AML-193 (cell line): Measurements from ENCODE around the gene TET3.

Source experiments
- DNase-seq, 2 experiments: peaks; one replicate each; lab custom pipeline; 2025; lab: John Stamatoyannopoulos, UW

The TET3 gene

GRCh38 chr2:73987109-73987947 lies 2.6 kb downstream of the TET3 start:
- peak; percentile 58 to 81 for DNase-seq

DNA sequence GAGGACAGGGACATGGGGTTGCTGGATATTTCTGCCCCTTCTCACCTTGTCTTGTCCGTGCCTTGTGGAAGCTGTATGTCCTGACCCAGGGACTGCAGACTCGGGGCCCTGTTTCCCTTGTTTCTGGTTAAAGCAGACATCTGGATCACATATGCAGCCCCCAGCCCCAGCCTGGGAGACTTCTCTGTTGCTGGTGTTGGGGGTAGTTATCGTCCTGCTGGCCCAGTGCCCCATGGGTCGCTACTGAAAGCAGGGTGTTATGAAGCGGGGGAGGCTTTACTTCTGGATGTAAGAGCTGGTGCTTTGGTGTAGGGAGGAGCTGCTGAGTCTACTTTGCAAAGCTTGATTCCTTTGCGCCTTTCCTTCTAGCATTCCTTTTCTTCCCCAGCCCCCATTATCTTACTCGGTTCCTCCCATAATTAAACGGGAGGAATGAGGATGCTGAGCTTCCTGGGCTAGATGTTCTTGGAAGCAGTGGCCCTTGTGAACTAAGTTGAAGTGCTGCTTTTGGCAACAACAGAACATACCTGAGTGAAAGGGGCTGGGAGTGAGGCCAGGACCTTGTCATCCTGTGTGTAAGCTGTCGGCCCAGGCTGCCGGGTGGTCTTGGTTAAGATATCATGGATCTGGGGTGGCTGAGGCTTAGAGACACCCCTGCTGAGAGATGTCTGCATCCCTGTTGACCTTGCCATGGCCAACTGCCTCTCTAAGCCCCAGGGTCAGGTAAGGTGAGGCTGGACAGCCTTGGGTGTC lies 3.4 kb downstream of the TET3 start:
- no peak for DNase-seq

- DNase-seq = no peak
Observed at GRCh38 chr2:73989972-73990371, 5.3 kb downstream of the TET3 start.

DNA sequence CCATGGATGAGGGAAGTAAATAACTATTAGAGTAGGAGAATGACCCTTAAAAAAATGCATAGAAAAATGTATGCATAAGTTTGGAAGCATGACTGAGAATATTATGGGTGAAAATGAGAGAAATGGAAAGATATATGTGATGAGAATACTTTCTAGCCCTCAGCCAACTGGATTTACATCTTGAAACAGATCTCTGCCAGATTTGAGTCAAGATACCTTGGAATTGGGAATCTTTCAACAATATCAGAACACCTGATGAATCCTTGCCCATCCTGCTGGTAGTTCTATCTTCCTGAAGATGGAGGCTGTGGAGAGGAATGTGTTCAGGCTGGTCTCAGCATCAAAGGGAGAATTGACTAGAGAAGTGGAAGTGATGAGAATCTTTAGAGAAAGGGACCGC lies 5.8 kb downstream of the TET3 start:
- no peak for DNase-seq

- DNase-seq = no peak
Observed at GRCh38 chr2:73992036-73992435, 7.3 kb downstream of the TET3 start.

- DNase-seq = no peak
Observed at GRCh38 chr2:73993376-73993775, 8.7 kb downstream of the TET3 start.

DNA sequence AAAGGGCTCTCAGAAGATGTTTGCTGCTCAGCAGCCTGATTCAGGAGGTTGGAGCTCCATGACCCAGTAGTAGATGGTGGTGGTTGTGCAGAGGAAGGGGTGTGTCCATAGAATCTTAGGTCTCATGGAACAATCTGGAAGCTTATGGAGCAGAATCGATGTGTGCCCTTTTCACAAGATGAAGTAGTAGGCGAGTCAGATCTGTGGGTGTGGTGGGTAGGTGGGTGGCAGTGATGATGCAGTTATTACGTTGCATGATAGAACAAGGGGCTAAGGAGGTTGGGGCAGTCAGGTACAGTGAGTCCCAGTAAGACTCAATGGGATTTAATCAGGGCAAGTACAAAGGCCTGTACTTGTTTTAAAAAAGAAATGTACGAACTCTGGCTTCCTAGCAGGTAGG lies 9.1 kb downstream of the TET3 start:
- no peak for DNase-seq

GRCh38 chr2:73994178-73994831 lies 9.6 kb downstream of the TET3 start:
- DNase-seq = no peak

- no peak for DNase-seq
Observed at GRCh38 chr2:73995810-73996209, 11.1 kb downstream of the TET3 start.

GRCh38 chr2:73997813-73998212 lies 13.1 kb downstream of the TET3 start:
- DNase-seq = no peak

DNA sequence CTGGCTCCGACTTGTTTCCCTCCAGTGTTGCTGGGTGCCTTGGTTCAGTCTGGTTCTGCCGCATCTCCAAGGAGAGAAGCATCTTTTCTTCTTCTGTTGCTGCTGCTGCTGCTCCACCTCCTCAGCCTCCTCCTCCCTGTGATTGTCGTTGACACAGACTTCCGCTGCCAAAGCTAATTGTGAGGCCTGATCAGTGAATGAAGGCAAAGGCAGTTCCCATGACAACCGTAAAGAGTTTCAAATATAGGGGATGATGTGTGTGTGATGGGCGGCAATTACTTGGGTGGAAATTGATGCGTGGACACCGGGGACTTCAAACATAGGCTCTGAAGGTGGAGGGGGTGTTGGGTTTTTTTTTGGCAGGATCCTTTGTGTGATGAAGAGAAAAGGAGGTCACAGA lies 13.7 kb downstream of the TET3 start:
- no peak for DNase-seq

DNA sequence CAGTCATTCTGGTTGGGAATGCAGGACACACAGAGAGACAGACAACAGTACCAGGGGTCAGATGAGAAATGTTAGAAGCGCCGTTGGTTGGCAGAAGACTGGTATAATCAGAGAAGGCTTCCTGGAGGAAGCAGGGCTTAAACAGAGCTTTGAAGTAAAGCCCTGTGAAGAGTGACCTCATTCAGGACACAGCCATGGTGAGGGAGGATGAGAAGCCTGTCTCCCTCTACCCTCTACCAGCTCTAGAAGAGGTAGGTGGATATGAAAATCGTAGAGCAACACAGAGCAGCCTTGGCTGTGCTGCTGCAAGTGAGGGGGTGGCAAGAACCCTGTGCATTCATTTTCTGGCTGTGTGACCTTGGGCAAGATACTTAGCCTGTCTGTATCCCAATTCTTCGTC lies 14.2 kb downstream of the TET3 start:
- no peak for DNase-seq

- no peak for DNase-seq
Observed at GRCh38 chr2:73999881-74000597, 15.3 kb downstream of the TET3 start.

GRCh38 chr2:74000666-74001065 lies 16.0 kb downstream of the TET3 start:
- DNase-seq = no peak

DNA sequence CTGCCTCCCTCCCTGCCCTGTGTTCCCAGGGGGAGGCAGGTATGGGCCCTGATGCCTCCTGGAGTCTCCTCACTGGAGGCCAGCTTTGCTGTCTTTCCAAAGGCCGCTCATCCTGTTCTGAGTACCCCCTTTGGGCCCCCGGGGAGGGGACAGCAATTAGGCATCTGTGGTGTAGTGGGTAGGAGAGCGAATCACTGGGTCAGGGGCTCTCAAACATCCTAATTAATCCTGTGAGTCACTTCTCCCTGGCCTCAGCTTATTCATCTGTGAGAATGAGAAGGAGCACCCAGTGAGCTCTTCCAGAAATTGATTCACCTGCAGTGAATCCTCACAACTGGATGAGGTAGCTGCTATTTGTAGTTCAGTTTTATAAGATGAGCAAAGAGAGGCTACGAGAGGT lies 16.4 kb downstream of the TET3 start:
- DNase-seq = no peak

DNA sequence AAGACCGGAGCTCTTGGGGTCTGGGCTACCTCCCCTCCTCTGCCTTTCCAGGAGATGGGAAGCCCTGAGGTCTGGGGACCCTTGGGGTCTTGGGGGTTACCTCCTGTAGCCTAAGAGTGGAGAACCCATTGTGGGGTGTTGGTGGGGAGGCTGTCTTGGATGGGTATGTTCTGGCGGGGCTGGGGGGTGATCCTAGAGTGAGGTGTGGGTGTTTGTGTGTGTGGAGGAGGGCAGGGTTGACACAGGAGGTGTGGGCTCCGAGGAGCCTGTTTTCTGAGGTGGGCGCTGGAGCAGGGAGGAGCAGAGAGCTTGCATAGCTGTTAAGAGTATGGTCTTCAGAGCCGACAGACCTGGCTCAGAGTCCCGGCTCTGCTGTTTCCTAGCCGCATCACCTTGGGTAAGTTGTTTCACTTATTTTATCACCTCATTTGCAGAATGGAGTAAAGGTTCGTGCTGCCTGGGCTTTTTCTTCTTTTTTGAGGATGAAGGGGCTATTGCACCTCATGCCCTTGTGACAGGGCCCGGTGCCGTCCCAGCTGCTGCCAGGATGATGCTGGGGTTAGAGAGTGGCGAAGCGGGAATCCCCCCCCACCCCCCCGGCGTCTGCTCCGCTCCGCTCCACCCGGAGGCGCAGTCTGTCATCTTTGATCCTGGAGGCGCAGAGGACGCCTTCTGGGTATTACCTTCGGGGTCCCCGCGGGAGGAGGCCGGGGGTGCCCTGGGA lies 17.2 kb downstream of the TET3 start:
- DNase-seq = no peak

- no peak for DNase-seq
Observed at GRCh38 chr2:74002505-74003421, 18.1 kb downstream of the TET3 start.

GRCh38 chr2:74003494-74004211 lies 18.9 kb downstream of the TET3 start:
- DNase-seq = no peak

- DNase-seq = no peak
Observed at GRCh38 chr2:74004212-74005182, 19.8 kb downstream of the TET3 start.
